ENCODE results near the gene SPAG16.
"Not testable (repeated sequence)": the region's sequence is repeated elsewhere in the genome, so short reads cannot be mapped to it uniquely, and the experiment has no call there.

DNA sequence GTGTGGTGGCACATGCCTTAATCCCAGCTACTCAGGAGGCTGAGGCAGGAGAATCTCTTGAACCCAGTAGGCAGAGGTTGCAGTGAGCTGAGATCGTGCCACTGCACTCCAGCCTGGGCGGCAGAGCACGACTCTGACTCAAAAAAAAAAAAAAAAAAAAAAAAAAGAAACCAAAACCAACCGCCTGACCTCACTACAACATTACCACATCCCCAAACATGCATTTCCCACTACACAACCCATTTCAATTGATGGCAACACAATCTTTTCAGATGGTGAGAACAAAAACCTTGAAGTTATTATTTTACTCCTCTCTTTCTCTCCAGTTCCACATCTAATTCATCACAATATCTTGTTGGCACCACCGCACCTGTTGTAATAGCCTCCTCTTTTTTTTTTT lies 778.0 kb downstream of the SPAG16 start:
- TF ChIP-seq, protein P1, sequence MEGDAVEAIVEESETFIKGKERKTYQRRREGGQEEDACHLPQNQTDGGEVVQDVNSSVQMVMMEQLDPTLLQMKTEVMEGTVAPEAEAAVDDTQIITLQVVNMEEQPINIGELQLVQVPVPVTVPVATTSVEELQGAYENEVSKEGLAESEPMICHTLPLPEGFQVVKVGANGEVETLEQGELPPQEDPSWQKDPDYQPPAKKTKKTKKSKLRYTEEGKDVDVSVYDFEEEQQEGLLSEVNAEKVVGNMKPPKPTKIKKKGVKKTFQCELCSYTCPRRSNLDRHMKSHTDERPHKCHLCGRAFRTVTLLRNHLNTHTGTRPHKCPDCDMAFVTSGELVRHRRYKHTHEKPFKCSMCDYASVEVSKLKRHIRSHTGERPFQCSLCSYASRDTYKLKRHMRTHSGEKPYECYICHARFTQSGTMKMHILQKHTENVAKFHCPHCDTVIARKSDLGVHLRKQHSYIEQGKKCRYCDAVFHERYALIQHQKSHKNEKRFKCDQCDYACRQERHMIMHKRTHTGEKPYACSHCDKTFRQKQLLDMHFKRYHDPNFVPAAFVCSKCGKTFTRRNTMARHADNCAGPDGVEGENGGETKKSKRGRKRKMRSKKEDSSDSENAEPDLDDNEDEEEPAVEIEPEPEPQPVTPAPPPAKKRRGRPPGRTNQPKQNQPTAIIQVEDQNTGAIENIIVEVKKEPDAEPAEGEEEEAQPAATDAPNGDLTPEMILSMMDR (IDR thresholded peaks at IDR 0.05), result not testable (repeated sequence)
- not testable (repeated sequence) for TF ChIP-seq POLR2A (IDR thresholded peaks at IDR 0.05)
